Suprapubic skin (tissue), 4 donors: Measurements from ENCODE around the gene KCNJ2.

ENCODE experiments used
- CTCF ChIP-seq, 2 donors: fragments of 200-600 bp in 1 of 2; fragments of 450-650 bp in 1 of 2; sonication (generic) in 1 of 2; IDR thresholded peaks; one replicate each; pipeline ENCODE4 v1.5.1; 2016 to 2019; ENCODE audit warnings: antibody characterized with exemption in 2 of 2, mild to moderate bottlenecking in 1 of 2, moderate library complexity in 1 of 2
- POLR2A ChIP-seq, 2 donors: fragments of 450-650 bp; IDR thresholded peaks; one replicate each; pipeline ENCODE4 v1.6.1; 2017; ENCODE audit warnings: antibody characterized with exemption in 2 of 2, mild to moderate bottlenecking in 2 of 2, moderate library complexity in 2 of 2
- POLR2AphosphoS5 ChIP-seq, 3 donors: sonication (generic); formaldehyde crosslinking; IDR thresholded peaks; one replicate each; pipeline ENCODE4 v1.6.1; 2017; ENCODE audit warnings: antibody characterized with exemption in 3 of 3

- no peak for TF ChIP-seq CTCF (IDR thresholded peaks at IDR 0.05)
- TF ChIP-seq POLR2AphosphoS5 (IDR thresholded peaks at IDR 0.05), result no peak
- TF ChIP-seq POLR2A (IDR thresholded peaks at IDR 0.05), result no peak
Measured at GRCh38 chr17:70206361-70207010, 37.2 kb downstream of the KCNJ2 start.
